Measurements from ENCODE around the gene POLD1.

Gene POLD1

GRCh38 chr19:50447053-50447452 lies 62.9 kb downstream of the POLD1 start:
- DNase-seq = no peak

GRCh38 chr19:50447750-50448149 lies 63.6 kb downstream of the POLD1 start:
- no peak for DNase-seq

- DNase-seq = no peak
These were observed 65.2 kb downstream of the POLD1 start for GRCh38 chr19:50449236-50449899.

- DNase-seq = no peak
These were observed 66.4 kb downstream of the POLD1 start for GRCh38 chr19:50450369-50451222.

GRCh38 chr19:50451223-50451534 lies 67.0 kb downstream of the POLD1 start:
- DNase-seq = no peak

DNA sequence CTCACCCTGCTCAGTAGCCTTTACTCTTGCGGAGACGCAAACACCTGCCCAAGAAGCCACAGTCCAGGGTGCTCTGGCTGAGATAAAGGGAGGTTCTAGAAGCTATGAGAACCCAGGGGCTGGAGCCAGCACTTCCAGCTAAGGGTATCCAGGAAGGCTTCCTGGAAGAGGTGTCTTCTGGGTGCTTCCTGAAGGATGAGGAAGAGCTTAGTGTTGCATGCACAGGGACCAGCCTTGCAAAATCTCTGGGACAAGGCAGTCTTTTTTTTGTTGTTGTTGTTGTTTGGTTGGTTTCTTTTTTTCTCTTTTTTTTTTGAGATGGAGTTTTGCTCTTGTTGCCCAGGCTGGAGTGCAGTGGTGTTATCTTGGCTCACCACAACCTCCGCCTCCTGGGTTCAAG lies 69.1 kb downstream of the POLD1 start:
- no peak for DNase-seq

DNA sequence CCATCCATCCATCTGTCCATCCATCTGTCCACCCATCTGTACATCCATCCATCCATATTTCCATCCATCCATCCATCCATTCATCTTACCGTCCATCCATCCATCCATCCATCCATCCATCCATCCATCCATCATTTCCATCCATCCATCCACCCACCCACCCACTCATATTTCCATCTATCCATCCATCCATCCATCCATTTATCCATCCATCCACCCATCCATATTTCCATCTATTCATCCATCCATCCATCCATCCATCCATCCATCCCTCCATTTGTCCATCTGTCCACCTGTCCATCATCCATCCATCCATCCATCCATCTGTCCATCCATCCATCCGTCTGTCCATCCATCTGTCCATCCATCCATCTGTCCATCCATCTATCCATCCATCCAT lies 71.8 kb downstream of the POLD1 start:
- DNase-seq = no peak

DNA sequence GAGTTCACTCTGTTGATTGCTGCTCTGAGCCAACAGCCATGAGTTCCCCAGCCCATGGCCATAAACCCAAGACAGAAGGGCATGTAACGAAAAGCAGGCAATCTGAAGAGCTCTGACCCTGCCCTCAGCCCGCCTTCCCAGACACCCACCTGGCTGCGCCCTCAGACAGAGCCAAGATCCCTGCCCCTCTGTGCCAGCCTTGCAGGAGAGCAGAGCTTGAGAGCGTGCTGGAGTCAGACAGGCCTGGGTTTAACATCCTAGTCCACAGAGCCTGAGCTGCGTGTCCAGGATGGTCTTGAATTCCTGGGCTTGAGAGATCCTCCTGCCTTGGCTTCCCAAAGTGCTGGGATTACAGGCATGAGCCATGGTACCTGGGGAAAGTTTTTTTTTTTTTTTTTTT lies 73.2 kb downstream of the POLD1 start:
- no peak for DNase-seq

- DNase-seq = no peak
These were observed 74.4 kb downstream of the POLD1 start for GRCh38 chr19:50458396-50459066.

DNA sequence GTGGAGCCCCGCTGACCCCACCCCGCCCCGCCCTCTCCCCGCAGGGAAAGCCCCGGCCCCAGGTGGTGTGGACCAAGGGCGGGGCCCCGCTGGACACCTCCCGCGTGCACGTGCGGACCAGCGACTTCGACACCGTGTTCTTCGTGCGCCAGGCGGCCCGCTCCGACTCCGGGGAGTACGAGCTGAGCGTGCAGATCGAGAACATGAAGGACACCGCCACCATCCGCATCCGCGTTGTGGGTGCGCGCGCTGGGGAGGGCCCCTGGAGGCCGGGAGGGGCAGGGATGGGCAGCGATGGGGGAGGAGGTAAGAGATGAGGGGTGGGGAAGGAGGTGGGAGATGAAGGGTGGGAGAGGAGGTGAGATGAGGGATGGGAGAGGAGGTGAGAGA lies 74.9 kb downstream of the POLD1 start:
- no peak for DNase-seq

DNA sequence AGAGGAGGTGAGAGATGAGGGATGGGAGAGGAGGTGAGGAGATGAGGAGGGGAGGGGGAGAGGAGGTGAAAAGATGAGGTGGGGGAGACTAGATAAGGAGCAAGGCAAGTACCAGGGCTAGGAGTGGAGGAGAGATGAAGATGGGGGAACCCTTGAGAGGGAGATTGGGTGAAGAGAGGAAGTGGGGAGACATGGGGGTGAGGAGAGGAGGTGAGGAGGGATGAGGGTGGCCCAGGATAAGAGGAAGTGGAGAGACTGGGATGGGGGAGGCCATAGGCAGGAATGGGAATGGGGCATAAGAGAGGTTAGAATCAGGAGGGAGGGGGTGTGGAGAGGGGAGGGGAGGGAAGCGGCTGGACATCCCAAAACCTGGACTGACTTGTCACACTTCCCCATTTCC lies 75.5 kb downstream of the POLD1 start:
- DNase-seq = no peak

GRCh38 chr19:50460161-50460765 lies 76.1 kb downstream of the POLD1 start:
- DNase-seq = no peak

GRCh38 chr19:50461066-50461875 lies 77.1 kb downstream of the POLD1 start:
- DNase-seq = peak; percentile 76

GRCh38 chr19:50462970-50463369 lies 78.8 kb downstream of the POLD1 start:
- DNase-seq = no peak

DNA sequence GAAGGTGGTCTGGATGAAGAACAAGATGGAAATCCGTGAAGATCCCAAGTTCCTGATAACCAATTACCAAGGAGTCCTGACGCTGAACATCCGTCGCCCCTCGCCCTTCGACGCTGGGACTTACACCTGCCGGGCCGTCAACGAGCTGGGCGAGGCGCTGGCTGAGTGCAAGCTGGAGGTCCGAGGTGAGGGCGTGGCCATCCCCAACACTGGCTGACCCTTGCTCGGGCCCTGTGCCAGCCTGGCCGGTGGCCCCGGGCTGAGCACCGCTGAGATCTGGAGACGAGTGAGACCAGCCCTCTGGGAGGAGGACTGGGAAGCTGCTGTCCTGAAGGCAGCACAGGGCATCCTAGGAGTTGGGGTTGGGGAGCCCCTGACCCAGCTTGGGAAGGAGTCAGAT lies 80.2 kb downstream of the POLD1 start:
- DNase-seq = no peak

DNA sequence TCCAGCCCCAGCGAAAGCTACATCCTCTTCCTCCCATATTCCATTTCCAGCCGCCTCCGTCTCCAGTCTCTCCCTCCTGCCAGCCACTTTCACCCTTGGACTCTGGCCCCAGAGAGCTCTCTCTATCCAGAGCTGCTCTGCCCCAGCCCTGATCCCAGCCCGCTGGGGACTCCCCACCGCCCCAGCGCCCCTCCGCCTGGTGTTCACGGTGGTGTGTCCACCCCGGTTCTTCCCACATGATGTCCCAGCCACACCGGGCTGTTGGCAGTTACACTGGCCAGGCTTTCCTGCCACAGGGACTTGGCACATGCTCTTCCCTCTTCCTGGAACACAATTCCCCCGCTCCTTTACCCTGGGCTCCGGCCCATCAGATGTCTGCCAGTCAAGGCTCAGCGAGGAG lies 80.9 kb downstream of the POLD1 start:
- DNase-seq = no peak

GRCh38 chr19:50465986-50466705 lies 82.0 kb downstream of the POLD1 start:
- DNase-seq = peak; percentile 21

DNA sequence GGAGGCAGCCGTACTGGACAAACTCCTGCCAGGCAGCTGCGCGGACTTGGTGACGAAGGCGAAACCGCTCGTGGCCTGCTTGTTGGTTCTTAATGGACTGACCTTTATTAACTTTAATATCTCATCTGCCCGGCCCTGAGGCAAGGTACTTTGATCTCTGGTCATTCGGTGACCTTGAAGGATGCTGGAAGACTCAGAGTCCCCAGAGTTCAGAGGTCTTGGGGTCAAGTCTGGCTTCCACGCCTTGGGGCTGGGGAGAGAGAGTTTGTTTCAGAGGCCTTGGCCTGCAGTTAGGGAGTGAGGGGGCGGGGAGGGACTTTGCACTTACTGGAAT lies 82.5 kb downstream of the POLD1 start:
- DNase-seq = no peak

- DNase-seq = no peak
These were observed 83.4 kb downstream of the POLD1 start for GRCh38 chr19:50467566-50467965.
